ENCODE results near the gene MGAT5B. TPM values are rescaled to one million over a fixed set of nuclear protein-coding genes. Genes with fewer than 3 reads are reported as not detected.

MGAT5B gene
- total and polyA plus RNA-seq, 2 donors (not counting 1 experiment from before 2014, with no cell fraction given): 0.15 to 37.8 TPM

DNA sequence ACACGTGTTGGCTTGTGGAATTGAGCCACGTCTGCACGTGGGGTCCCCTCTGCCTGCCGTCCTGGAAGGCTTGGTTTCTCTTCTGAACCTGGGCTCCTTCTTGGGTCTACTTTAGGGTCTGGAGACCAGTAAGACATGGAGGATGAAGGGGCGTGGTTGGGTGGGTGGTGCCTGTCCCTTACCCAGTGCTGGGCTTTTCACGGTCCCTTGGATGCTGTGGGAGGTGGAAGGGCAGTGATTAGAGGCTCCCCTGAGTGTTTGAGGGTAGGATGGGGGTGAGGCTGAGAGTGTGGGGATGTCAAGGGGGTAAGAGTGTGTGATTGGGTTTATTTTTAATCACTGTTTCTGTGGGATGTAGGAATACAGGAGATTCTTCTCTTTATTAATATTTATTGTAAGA lies 38.3 kb downstream of the MGAT5B start:
- Mint-ChIP-seq H3K27me3 (peaks cover 16% of the 10 kb centered on the region), H3K4me3 (no peak overlapping the region), H3K4me1 (no peaks in the 10 kb centered on the region), H3K27ac (no peak overlapping the region), H3K9me3 (ENCODE audit: insufficient read depth) (peaks cover 2% of the 10 kb centered on the region)
- ATAC-seq (ENCODE audit: low read depth): no peak
- Histone ChIP-seq H2AFZ (ENCODE audit: insufficient read depth, low read depth, low read length, poor library complexity, severe bottlenecking) (no peak overlapping the region), H3K27ac (ENCODE audit: low read length in 2 of 2) (no peak overlapping the region), H3K27me3 (replicated peaks in 1 of 4; ENCODE audit: control extremely low read depth in 1 of 4, control insufficient read depth in 3 of 4, insufficient read depth in 4 of 4, low read length in 3 of 4) (peaks cover 0 to 14% (median 2%) of the 10 kb centered on the region in 4 experiments), H3K9ac (ENCODE audit: low read length) (no peak overlapping the region), H3K4me2 (replicated peaks; ENCODE audit: low read depth, low read length, poor library complexity, severe bottlenecking) (no peak overlapping the region), H3K36me3 (replicated peaks in 1 of 2; ENCODE audit: control extremely low read depth in 1 of 2, control insufficient read depth in 1 of 2, extremely low read depth in 1 of 2, insufficient read depth in 2 of 2, low read length in 1 of 2) (no peaks in the 10 kb centered on the region), H3K4me1 (ENCODE audit: control insufficient read depth in 2 of 2, insufficient read depth in 2 of 2, low read length in 2 of 2) (no peaks in the 10 kb centered on the region), H3K4me3 (ENCODE audit: control extremely low read depth in 1 of 5, extremely low read depth in 1 of 5, insufficient read depth in 1 of 5, low read depth in 2 of 5, low read length in 4 of 5) (no peak overlapping the region), H3K79me2 (ENCODE audit: control insufficient read depth, insufficient read depth, low read length) (no peaks in the 10 kb centered on the region), H3K9me3 (ENCODE audit: control extremely low read depth in 1 of 3, control insufficient read depth in 2 of 3, insufficient read depth in 1 of 3, low read length in 2 of 3) (peaks cover 0 to 3% (median 0%) of the 10 kb centered on the region in 3 donors), H4K20me1 (ENCODE audit: control insufficient read depth, insufficient read depth, low read length, poor library complexity, severe bottlenecking) (no peaks in the 10 kb centered on the region)
- WGBS (ENCODE audit: insufficient coverage): 72% methylated on average over 6 of the region's 6 CpGs
- TF ChIP-seq EZH2 (IDR thresholded peaks at IDR 0.05; ENCODE audit: borderline replicate concordance, insufficient read depth, low read depth, low read length, poor library complexity, severe bottlenecking): no peak
- TF ChIP-seq, protein P1, sequence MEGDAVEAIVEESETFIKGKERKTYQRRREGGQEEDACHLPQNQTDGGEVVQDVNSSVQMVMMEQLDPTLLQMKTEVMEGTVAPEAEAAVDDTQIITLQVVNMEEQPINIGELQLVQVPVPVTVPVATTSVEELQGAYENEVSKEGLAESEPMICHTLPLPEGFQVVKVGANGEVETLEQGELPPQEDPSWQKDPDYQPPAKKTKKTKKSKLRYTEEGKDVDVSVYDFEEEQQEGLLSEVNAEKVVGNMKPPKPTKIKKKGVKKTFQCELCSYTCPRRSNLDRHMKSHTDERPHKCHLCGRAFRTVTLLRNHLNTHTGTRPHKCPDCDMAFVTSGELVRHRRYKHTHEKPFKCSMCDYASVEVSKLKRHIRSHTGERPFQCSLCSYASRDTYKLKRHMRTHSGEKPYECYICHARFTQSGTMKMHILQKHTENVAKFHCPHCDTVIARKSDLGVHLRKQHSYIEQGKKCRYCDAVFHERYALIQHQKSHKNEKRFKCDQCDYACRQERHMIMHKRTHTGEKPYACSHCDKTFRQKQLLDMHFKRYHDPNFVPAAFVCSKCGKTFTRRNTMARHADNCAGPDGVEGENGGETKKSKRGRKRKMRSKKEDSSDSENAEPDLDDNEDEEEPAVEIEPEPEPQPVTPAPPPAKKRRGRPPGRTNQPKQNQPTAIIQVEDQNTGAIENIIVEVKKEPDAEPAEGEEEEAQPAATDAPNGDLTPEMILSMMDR (IDR thresholded peaks at IDR 0.05): no peak
- POLR2A ChIA-PET: no interaction called here
- intact Hi-C loops (cut with micrococcal nuclease): no loop called here
- CTCF ChIA-PET: no interaction called here
- DNase-seq: no peak

DNA sequence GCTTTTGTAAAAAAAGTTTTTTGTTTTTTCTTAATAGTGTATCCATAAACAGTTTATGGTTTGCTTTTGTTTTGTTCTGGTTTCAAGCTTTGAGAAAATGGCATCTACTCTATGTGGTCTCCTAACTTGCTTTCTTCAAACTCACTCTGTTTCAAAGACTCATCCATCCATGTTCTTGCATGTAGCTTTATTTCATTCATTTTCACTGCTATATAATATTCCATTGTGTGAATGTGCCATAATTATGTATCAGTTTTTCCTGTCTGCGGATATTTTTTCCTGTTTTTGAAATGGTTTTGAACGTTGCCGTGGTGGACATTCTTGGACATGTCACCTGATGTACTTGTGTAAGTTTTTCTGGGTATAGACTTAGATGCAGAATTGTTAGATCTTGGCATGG lies 39.1 kb downstream of the MGAT5B start:
- H3K27ac Mint-ChIP-seq: no peak overlapping the region
- ChIA-PET CTCF (no interaction called here), POLR2A (interaction anchor here (0.6 kb wide), 1 partner anchor 57 kb away, joined by 4 read pairs; no protein-coding TSS in a partner anchor)
- H3K27me3 ChIP-seq (replicated peaks in 1 of 4; ENCODE audit: control extremely low read depth in 1 of 4, control insufficient read depth in 3 of 4, insufficient read depth in 4 of 4, low read length in 3 of 4): peaks cover 0 to 14% (median 2%) of the 10 kb centered on the region in 4 experiments
- H3K4me1 ChIP-seq (ENCODE audit: control insufficient read depth in 2 of 2, insufficient read depth in 2 of 2, low read length in 2 of 2): no peaks in the 10 kb centered on the region
- H3K9ac ChIP-seq (ENCODE audit: low read length): no peak overlapping the region
- H3K79me2 ChIP-seq (ENCODE audit: control insufficient read depth, insufficient read depth, low read length): no peaks in the 10 kb centered on the region
- no peak overlapping the region for H2AFZ ChIP-seq (ENCODE audit: insufficient read depth, low read depth, low read length, poor library complexity, severe bottlenecking)
- ATAC-seq (ENCODE audit: low read depth) (no peak), DNase-seq (no peak)
- H3K4me3 Mint-ChIP-seq: no peak overlapping the region
- no peak overlapping the region for H3K27ac ChIP-seq (ENCODE audit: low read length in 2 of 2)
- TF ChIP-seq EZH2 (IDR thresholded peaks at IDR 0.05; ENCODE audit: borderline replicate concordance, insufficient read depth, low read depth, low read length, poor library complexity, severe bottlenecking): no peak
- TF ChIP-seq, protein P1 (IDR thresholded peaks at IDR 0.05): no peak
- no peaks in the 10 kb centered on the region for H3K4me1 Mint-ChIP-seq
- 90% methylated on average over 2 of the region's 3 CpGs for WGBS (ENCODE audit: insufficient coverage)
- H3K27me3 Mint-ChIP-seq: peaks cover 16% of the 10 kb centered on the region
- no peaks in the 10 kb centered on the region for H3K36me3 ChIP-seq (replicated peaks in 1 of 2; ENCODE audit: control extremely low read depth in 1 of 2, control insufficient read depth in 1 of 2, extremely low read depth in 1 of 2, insufficient read depth in 2 of 2, low read length in 1 of 2)
- H3K9me3 Mint-ChIP-seq (ENCODE audit: insufficient read depth): peaks cover 2% of the 10 kb centered on the region
- no peaks in the 10 kb centered on the region for H4K20me1 ChIP-seq (ENCODE audit: control insufficient read depth, insufficient read depth, low read length, poor library complexity, severe bottlenecking)
- H3K9me3 ChIP-seq (ENCODE audit: control extremely low read depth in 1 of 3, control insufficient read depth in 2 of 3, insufficient read depth in 1 of 3, low read length in 2 of 3): peaks cover 0 to 3% (median 0%) of the 10 kb centered on the region in 3 donors
- H3K4me3 ChIP-seq (ENCODE audit: control extremely low read depth in 1 of 5, extremely low read depth in 1 of 5, insufficient read depth in 1 of 5, low read depth in 2 of 5, low read length in 4 of 5): no peak overlapping the region
- intact Hi-C loops (cut with micrococcal nuclease): no loop called here
- H3K4me2 ChIP-seq (replicated peaks; ENCODE audit: low read depth, low read length, poor library complexity, severe bottlenecking): no peak overlapping the region

Data from B cell (primary cell).